Cardiac septum (tissue), 1 donor: ENCODE results near the gene GREB1. TPM values are rescaled to one million over a fixed set of nuclear protein-coding genes. Genes with fewer than 3 reads are reported as not detected.

Experiments
- DNase-seq: peaks from one replicate; pipeline ENCODE4 v3.0.0-alpha.2; 2020; ENCODE audit warnings: low spot score
- intact Hi-C: fragments of 100-400 bp; cut with DNase I; formaldehyde crosslinking; loops from one replicate; pipeline ENCODE4 v1.14.0; 2022
- total RNA-seq: library from RNA; stranded (reverse); fragmentation: NEBNext Ultra II Directional; extraction: Animal tissue kit (Norgen Biotek cat#: 25700); gene quantifications from one replicate; pipeline ENCODE4 v1.2.1, GENCODE V29; 2021
- donor health status: DM: no; HTN: no; CAD: no.

The GREB1 gene
- total RNA-seq, 1 donor from 2014 or later = 2.9 TPM

GRCh38 chr2:11506611-11506969, 27.3 kb upstream of the GREB1 start:
- intact Hi-C loops = no loop called here
- no peak for DNase-seq

DNA sequence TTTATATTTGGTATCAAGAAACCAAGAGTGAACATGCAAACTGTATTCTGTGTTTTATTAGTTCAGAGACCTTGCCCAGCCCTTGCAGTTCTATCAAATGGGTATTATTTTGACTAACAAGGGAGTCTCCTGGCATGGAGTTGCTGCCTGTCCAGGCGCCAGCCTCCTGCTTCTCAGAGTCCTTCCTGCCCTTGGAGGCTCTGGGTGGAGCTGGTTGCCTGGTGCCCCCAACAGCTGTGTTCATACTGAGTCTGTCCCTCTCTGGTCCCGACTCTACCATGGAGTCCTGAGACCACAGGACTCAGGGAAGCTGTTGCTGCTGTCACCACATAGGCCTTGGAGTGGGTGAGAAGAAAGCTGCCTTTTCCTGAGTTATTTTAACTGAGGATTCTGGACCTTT, 26.3 kb upstream of the GREB1 start:
- intact Hi-C loops = no loop called here
- no peak for DNase-seq

- intact Hi-C loops = no loop called here
- DNase-seq = no peak
Measured at GRCh38 chr2:11508279-11508678, 25.6 kb upstream of the GREB1 start.

DNA sequence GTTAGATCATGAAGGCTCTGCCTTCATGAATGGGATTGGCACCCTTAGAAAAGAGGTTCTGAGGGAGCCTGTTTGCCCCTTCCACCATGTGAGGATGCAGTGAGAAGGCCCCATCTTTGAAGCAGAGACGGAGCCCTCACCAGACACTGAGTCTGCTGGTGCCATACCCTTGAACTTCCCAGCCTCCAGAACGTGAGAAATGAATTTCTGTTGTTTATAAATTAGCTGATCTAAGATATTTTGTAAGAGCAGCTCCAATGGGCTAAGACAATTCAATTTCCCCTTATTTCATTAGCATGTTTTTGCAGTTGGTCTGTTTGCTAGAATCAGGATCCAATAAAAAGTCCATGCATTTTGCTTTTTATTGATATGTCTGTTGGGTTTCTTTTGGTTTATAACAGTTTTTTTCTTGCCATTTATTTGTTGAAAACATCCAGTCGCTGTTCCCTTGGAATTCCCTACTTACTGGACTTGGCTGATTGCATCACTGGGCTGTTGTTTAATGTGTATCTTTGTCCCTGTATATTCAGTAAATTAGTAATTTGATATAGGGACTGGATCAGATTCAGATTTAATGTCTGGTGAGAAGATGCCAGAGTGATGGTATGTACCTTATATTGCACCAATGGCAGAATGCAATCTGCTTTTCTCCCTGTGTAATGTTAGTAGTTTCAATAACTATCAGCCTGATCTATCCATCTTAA, 24.0 kb upstream of the GREB1 start:
- no peak for DNase-seq
- intact Hi-C loops = no loop called here

- intact Hi-C loops = no loop called here
Measured at GRCh38 chr2:11512431-11512830, 21.4 kb upstream of the GREB1 start.

DNA sequence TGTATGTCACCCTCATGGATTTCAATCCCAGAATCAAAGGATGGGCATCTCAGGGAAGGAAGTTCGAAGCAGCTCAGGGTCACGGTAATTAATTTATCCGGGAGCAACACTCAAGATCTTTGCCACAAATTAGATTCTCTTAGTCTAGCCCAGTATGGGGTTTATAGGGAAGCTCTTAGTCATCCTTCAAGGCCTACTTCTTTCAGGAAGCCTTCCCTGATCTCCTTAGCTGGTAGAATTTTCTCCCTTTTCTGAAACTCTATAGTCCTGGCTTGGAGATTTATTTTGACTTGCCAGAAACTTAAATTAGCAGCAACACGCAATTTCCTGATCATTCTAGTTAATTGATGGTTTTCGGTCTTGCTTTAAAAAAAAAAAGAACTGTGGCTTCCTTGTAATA, 20.5 kb upstream of the GREB1 start:
- DNase-seq = no peak
- intact Hi-C loops = no loop called here

More at GRCh38 chr2:11512431-11512830, 21.4 kb upstream of the GREB1 start:
- no peak for DNase-seq

DNA sequence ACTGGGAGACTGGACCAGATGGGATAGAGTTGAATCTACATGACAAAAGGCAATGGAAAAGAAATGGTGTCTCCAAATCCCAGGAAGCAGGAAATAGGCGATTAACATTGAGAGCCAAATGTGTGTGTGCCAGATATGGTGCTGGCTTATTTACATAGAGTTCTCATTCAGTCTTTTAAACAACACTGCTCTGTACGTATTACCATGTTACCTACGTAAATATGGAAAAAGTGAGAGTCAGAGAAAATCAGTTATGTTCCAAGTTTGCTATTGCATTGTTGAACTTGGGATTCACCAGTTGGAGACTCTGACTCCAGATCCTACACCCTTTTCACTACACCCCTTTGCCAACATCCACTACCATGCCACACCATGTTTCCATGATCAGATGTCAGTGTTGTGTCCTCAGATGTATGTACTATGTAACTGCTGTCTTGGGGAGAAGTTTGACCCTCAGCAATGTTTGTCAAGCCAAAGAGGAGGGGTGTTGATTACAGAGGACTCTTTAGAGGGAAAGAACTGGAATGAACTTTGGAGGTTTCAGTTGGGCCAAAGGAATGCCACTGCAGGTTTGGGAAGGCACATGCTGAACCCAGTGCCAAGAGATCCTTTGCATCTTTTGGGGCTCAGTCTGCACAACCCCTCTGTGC, 19.6 kb upstream of the GREB1 start:
- intact Hi-C loops = no loop called here

GRCh38 chr2:11514904-11515303, 18.9 kb upstream of the GREB1 start:
- no peak for DNase-seq

More for the DNA sequence above, 19.6 kb upstream of the GREB1 start:
- DNase-seq = no peak

GRCh38 chr2:11515490-11515981, 18.3 kb upstream of the GREB1 start:
- intact Hi-C loops = no loop called here
- DNase-seq = no peak

More at GRCh38 chr2:11514904-11515303, 18.9 kb upstream of the GREB1 start:
- intact Hi-C loops = no loop called here

- intact Hi-C loops = no loop called here
- no peak for DNase-seq
Measured at GRCh38 chr2:11516984-11517648, 16.7 kb upstream of the GREB1 start.

DNA sequence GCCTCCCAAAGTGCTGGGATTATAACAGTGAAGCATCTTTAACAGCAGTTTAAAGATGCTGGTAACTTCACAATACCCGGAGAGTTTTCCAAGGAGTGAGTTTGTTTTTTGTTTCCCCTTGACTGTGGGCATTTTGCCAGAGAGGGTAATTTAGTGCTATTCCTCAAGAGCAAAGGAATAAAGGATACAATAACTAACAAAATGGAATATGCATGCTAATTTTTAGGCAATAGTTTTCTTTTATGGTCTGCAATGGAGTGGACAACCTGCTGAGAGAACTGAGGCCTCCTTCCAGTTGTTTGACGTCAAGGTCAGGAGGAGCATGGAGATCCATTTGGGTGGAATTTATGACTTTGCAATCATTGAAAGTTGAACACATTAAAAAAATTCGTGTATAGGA, 15.9 kb upstream of the GREB1 start:
- intact Hi-C loops = no loop called here
- DNase-seq = no peak

DNA sequence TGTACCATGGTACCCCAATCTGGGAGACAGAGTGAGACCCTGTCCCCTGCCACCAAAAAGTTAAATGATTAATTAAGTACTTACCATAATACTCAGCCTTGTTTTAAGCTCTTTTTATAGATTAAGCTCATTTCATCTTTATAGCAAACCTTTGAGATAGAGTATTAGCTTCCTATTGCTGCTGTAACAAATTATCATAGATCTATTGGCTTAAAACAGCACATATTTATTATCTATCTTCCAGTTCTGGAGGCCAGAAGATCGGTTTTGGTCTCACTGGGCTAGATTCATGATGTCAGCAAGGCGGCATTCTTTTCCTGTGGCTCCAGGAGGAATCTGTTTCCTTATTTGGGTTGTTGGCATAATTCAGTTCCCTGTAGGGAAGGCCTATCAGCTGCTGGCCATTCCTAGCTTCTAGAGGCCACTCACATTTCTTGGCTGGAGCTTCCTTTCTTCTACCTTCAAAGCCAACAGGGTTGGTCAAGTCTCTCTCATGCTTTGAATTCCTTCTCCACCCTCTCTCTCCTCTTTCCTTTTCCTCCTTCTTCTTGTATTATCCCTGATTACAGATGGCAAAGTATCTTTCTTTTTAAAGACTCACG, 13.7 kb upstream of the GREB1 start:
- intact Hi-C loops = no loop called here
- no peak for DNase-seq

- DNase-seq = no peak
- intact Hi-C loops = no loop called here
Measured at GRCh38 chr2:11521775-11522174, 12.1 kb upstream of the GREB1 start.

DNA sequence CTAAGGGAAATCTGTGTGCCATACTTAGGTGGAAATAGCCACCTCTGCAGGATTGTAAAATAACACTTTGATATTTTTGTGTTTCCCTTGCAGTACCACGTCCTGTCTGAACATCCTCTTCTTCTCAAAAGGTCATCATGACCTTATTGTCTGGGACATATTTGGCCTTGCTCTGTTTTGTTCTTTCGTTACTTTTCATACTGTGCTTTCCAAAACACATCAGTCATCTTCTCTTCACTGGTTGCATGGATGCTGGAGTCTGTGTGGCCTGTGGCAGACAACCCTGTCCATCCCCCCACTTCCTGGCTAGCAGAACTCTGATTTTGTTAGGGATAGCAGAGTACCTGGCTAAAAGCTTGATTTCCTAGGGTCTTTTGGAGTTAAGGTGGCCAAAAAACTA, 9.4 kb upstream of the GREB1 start:
- intact Hi-C loops = no loop called here

DNA sequence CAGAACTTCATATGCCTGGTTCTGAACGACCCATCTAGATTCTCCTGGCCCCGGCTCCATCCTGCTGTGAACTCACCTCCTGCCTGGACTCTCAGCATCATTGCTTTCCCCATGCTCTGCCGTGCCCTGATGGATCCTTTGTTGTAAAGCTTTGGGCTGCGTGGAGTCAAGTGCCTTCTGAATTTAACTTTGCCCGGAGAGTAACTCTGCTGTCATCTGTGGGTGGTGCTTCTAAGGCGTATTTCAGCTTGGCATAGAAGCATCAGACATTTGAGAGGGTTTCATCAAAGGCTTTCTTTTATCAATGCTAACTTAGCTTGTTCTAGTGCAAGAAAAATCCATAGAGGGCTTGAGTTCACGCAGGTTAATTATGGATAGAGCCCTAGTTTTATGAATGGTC, 8.1 kb upstream of the GREB1 start:
- DNase-seq = no peak
- intact Hi-C loops = no loop called here

More for the DNA sequence above, 9.4 kb upstream of the GREB1 start:
- no peak for DNase-seq

DNA sequence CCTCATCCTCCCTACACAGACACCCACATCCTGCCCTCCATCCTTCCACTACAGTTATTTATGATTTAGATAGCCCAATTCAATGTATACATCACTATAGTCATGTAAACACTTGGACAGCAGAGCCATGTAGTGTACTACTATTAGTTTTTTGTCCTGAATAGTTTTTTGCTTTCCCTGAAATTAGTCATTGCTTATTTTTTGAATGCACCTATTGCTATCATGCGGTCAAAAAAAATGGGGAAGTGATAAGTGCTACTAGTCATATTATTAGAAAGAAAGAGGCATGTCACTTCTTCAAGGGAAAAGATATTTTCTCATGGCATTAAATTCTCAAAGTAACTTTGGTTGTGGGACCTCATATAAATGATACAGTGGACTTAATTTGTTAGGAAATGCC, 6.8 kb upstream of the GREB1 start:
- intact Hi-C loops = no loop called here

DNA sequence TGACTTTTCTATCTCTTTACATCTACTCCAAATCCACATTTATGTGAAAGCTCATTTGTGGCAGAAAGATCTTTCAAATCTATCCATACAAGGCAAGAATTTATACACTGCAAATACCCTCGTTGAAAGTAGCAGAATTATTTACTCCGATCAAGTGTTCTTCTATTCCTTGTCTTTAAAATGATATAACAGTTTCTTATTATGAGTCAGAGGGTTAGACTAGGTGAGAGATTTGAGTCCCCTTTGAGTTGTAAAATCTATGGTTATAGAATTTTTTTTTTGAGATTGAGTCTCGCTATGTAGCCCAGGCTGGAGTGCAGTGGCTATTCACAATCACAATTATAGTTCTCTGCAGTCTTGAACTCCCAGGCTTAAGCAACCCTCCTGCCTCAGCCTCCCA, 5.6 kb upstream of the GREB1 start:
- DNase-seq = no peak
- intact Hi-C loops = no loop called here

More for the DNA sequence above, 6.8 kb upstream of the GREB1 start:
- no peak for DNase-seq

GRCh38 chr2:11530864-11531465, 2.9 kb upstream of the GREB1 start:
- DNase-seq = no peak
- intact Hi-C loops = no loop called here

DNA sequence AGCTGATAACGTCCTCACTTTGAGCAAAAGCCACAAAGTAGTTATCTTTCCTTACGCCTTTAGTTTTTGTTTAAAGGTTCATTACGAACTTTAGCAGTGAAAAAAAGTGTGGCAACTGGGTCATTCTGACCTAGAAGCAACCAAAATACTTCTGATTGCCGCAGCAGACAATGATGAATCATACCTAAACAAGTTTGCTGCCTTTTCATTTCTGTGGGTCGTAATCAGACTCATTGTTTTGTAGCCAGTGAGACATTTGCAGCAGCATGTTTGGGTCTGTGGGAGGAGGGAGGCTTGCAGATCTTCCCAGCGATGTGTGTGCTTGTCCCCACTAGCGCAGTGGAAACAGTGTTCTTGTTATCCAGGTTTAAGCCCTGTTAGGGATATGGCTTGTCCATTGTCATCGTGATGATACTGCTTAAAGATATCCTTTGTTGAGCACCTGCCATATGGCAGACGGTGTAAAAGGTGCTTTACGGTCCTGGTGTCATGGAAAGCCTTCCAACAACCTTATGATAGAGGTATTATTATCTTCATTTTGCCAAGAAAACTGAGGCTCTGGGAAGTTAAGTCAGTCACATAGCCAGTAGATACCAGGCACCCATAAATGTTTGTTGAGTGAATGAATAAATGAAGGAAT, 1.3 kb upstream of the GREB1 start:
- no peak for DNase-seq
- intact Hi-C loops = no loop called here
